Measurements from ENCODE around the gene KAZN.

Gene KAZN

GRCh38 chr1:15115542-15116330 is 517.3 kb downstream of the KAZN start:
- H3K27ac ChIP-seq (ENCODE audit: low read length) = no peak overlapping the region
- no peaks in the 10 kb centered on the region for H3K9me3 ChIP-seq (ENCODE audit: control insufficient read depth, low read depth, low read length)
- no peaks in the 10 kb centered on the region for H3K36me3 ChIP-seq (ENCODE audit: control insufficient read depth, low read depth, low read length)
- no peaks in the 10 kb centered on the region for H3K27me3 ChIP-seq (ENCODE audit: control insufficient read depth, insufficient read depth, low read length)
- H3K4me3 ChIP-seq (ENCODE audit: low read length) = no peak overlapping the region
- H3K4me1 ChIP-seq (ENCODE audit: control insufficient read depth, low read depth, low read length) = peaks cover 18% of the 10 kb centered on the region
- H3K9ac ChIP-seq (ENCODE audit: low read length) = no peak overlapping the region

GRCh38 chr1:15116966-15117365 is 518.5 kb downstream of the KAZN start:
- H3K4me1 ChIP-seq (ENCODE audit: control insufficient read depth, low read depth, low read length) = peaks cover 8% of the 10 kb centered on the region
- H3K36me3 ChIP-seq (ENCODE audit: control insufficient read depth, low read depth, low read length) = no peaks in the 10 kb centered on the region
- no peaks in the 10 kb centered on the region for H3K9me3 ChIP-seq (ENCODE audit: control insufficient read depth, low read depth, low read length)
- no peak overlapping the region for H3K27ac ChIP-seq (ENCODE audit: low read length)
- H3K27me3 ChIP-seq (ENCODE audit: control insufficient read depth, insufficient read depth, low read length) = no peaks in the 10 kb centered on the region
- no peak overlapping the region for H3K9ac ChIP-seq (ENCODE audit: low read length)
- no peak overlapping the region for H3K4me3 ChIP-seq (ENCODE audit: low read length)

GRCh38 chr1:15117671-15118325 is 519.3 kb downstream of the KAZN start:
- H3K4me3 ChIP-seq (ENCODE audit: low read length) = no peak overlapping the region
- H3K27me3 ChIP-seq (ENCODE audit: control insufficient read depth, insufficient read depth, low read length) = no peaks in the 10 kb centered on the region
- H3K36me3 ChIP-seq (ENCODE audit: control insufficient read depth, low read depth, low read length) = no peaks in the 10 kb centered on the region
- peaks cover under 1% of the 10 kb centered on the region for H3K4me1 ChIP-seq (ENCODE audit: control insufficient read depth, low read depth, low read length)
- H3K27ac ChIP-seq (ENCODE audit: low read length) = no peak overlapping the region
- H3K9ac ChIP-seq (ENCODE audit: low read length) = no peak overlapping the region
- no peaks in the 10 kb centered on the region for H3K9me3 ChIP-seq (ENCODE audit: control insufficient read depth, low read depth, low read length)

GRCh38 chr1:15118579-15118978 is 520.1 kb downstream of the KAZN start:
- no peak overlapping the region for H3K4me3 ChIP-seq (ENCODE audit: low read length)
- H3K9ac ChIP-seq (ENCODE audit: low read length) = no peak overlapping the region
- no peaks in the 10 kb centered on the region for H3K27me3 ChIP-seq (ENCODE audit: control insufficient read depth, insufficient read depth, low read length)
- H3K36me3 ChIP-seq (ENCODE audit: control insufficient read depth, low read depth, low read length) = no peaks in the 10 kb centered on the region
- no peaks in the 10 kb centered on the region for H3K4me1 ChIP-seq (ENCODE audit: control insufficient read depth, low read depth, low read length)
- H3K9me3 ChIP-seq (ENCODE audit: control insufficient read depth, low read depth, low read length) = no peaks in the 10 kb centered on the region
- H3K27ac ChIP-seq (ENCODE audit: low read length) = no peak overlapping the region

- Histone ChIP-seq H3K4me1 (ENCODE audit: control insufficient read depth, low read depth, low read length) (no peaks in the 10 kb centered on the region), H3K27ac (ENCODE audit: low read length) (no peak overlapping the region), H3K36me3 (ENCODE audit: control insufficient read depth, low read depth, low read length) (no peaks in the 10 kb centered on the region), H3K27me3 (ENCODE audit: control insufficient read depth, insufficient read depth, low read length) (no peaks in the 10 kb centered on the region), H3K9me3 (ENCODE audit: control insufficient read depth, low read depth, low read length) (no peaks in the 10 kb centered on the region), H3K4me3 (ENCODE audit: low read length) (no peak overlapping the region), H3K9ac (ENCODE audit: low read length) (no peak overlapping the region)
These were observed 521.9 kb downstream of the KAZN start for GRCh38 chr1:15120251-15120945.

GRCh38 chr1:15122331-15122730 is 523.8 kb downstream of the KAZN start:
- Histone ChIP-seq H3K27ac (ENCODE audit: low read length) (no peak overlapping the region), H3K27me3 (ENCODE audit: control insufficient read depth, insufficient read depth, low read length) (no peaks in the 10 kb centered on the region), H3K36me3 (ENCODE audit: control insufficient read depth, low read depth, low read length) (no peaks in the 10 kb centered on the region), H3K9me3 (ENCODE audit: control insufficient read depth, low read depth, low read length) (no peaks in the 10 kb centered on the region), H3K9ac (ENCODE audit: low read length) (no peak overlapping the region), H3K4me1 (ENCODE audit: control insufficient read depth, low read depth, low read length) (no peaks in the 10 kb centered on the region), H3K4me3 (ENCODE audit: low read length) (no peak overlapping the region)

GRCh38 chr1:15123270-15123669 is 524.8 kb downstream of the KAZN start:
- H3K36me3 ChIP-seq (ENCODE audit: control insufficient read depth, low read depth, low read length) = no peaks in the 10 kb centered on the region
- no peak overlapping the region for H3K4me3 ChIP-seq (ENCODE audit: low read length)
- no peaks in the 10 kb centered on the region for H3K4me1 ChIP-seq (ENCODE audit: control insufficient read depth, low read depth, low read length)
- no peaks in the 10 kb centered on the region for H3K27me3 ChIP-seq (ENCODE audit: control insufficient read depth, insufficient read depth, low read length)
- H3K9ac ChIP-seq (ENCODE audit: low read length) = no peak overlapping the region
- no peaks in the 10 kb centered on the region for H3K9me3 ChIP-seq (ENCODE audit: control insufficient read depth, low read depth, low read length)
- no peak overlapping the region for H3K27ac ChIP-seq (ENCODE audit: low read length)

GRCh38 chr1:15123925-15124324 is 525.4 kb downstream of the KAZN start:
- Histone ChIP-seq H3K36me3 (ENCODE audit: control insufficient read depth, low read depth, low read length) (no peaks in the 10 kb centered on the region), H3K9me3 (ENCODE audit: control insufficient read depth, low read depth, low read length) (no peaks in the 10 kb centered on the region), H3K9ac (ENCODE audit: low read length) (no peak overlapping the region), H3K27me3 (ENCODE audit: control insufficient read depth, insufficient read depth, low read length) (no peaks in the 10 kb centered on the region), H3K27ac (ENCODE audit: low read length) (no peak overlapping the region), H3K4me3 (ENCODE audit: low read length) (no peak overlapping the region), H3K4me1 (ENCODE audit: control insufficient read depth, low read depth, low read length) (no peaks in the 10 kb centered on the region)

- Histone ChIP-seq H3K27me3 (ENCODE audit: control insufficient read depth, insufficient read depth, low read length) (no peaks in the 10 kb centered on the region), H3K9me3 (ENCODE audit: control insufficient read depth, low read depth, low read length) (no peaks in the 10 kb centered on the region), H3K36me3 (ENCODE audit: control insufficient read depth, low read depth, low read length) (no peaks in the 10 kb centered on the region), H3K4me1 (ENCODE audit: control insufficient read depth, low read depth, low read length) (no peaks in the 10 kb centered on the region), H3K9ac (ENCODE audit: low read length) (no peak overlapping the region), H3K27ac (ENCODE audit: low read length) (no peak overlapping the region), H3K4me3 (ENCODE audit: low read length) (no peak overlapping the region)
These were observed 526.0 kb downstream of the KAZN start for GRCh38 chr1:15124362-15125100.

- H3K4me3 ChIP-seq (ENCODE audit: low read length) = no peak overlapping the region
- H3K4me1 ChIP-seq (ENCODE audit: control insufficient read depth, low read depth, low read length) = no peaks in the 10 kb centered on the region
- H3K27ac ChIP-seq (ENCODE audit: low read length) = no peak overlapping the region
- no peaks in the 10 kb centered on the region for H3K9me3 ChIP-seq (ENCODE audit: control insufficient read depth, low read depth, low read length)
- no peaks in the 10 kb centered on the region for H3K27me3 ChIP-seq (ENCODE audit: control insufficient read depth, insufficient read depth, low read length)
- no peak overlapping the region for H3K9ac ChIP-seq (ENCODE audit: low read length)
- H3K36me3 ChIP-seq (ENCODE audit: control insufficient read depth, low read depth, low read length) = no peaks in the 10 kb centered on the region
These were observed 526.7 kb downstream of the KAZN start for GRCh38 chr1:15125101-15125745.

GRCh38 chr1:15128077-15128476 is 529.6 kb downstream of the KAZN start:
- Histone ChIP-seq H3K9me3 (ENCODE audit: control insufficient read depth, low read depth, low read length) (no peaks in the 10 kb centered on the region), H3K4me1 (ENCODE audit: control insufficient read depth, low read depth, low read length) (no peaks in the 10 kb centered on the region), H3K36me3 (ENCODE audit: control insufficient read depth, low read depth, low read length) (no peaks in the 10 kb centered on the region), H3K27ac (ENCODE audit: low read length) (no peak overlapping the region), H3K4me3 (ENCODE audit: low read length) (no peak overlapping the region), H3K27me3 (ENCODE audit: control insufficient read depth, insufficient read depth, low read length) (no peaks in the 10 kb centered on the region), H3K9ac (ENCODE audit: low read length) (no peak overlapping the region)

All from iPS-18a (cell line).